K562 (cell line): ENCODE measurements around the gene APOA1. TPM values are rescaled to one million over a fixed set of nuclear protein-coding genes. Genes with fewer than 3 reads are reported as not detected.

Source experiments
- ATAC-seq: fragments of 200-7000 bp; cut with Tn5 transposase; 3 replicates; pipeline ENCODE4 v1.9.1; 2020; ENCODE audit warnings: moderate library complexity
- BruUV-seq: library from RNA; stranded (reverse); fragments of 400-500 nt; replicated peaks from 2 replicates; lab custom pipeline; 2021; lab: Mats Ljungman, UMichigan
- CTCF ChIA-PET: fragments of 300-600 bp; formaldehyde crosslinking; extraction: SDS; loops from one replicate; lab custom pipeline; 2021; ENCODE audit warnings: low intra/inter-chr PET ratio; lab: Yijun Ruan, JAX
- POLR2A ChIA-PET: fragments of 300-600, 350-650 bp; sonication (Branson Sonifier 250); formaldehyde crosslinking; extraction: SDS; loops from one replicate; lab custom pipeline; 2021; ENCODE audit warnings: antibody characterized with exemption, inconsistent platforms; lab: Yijun Ruan, JAX
- DNase-seq, 4 experiments: peaks; one replicate each; pipeline versions ENCODE4 v3.0.0 to v3.0.0-alpha.2; 2011 to 2018; ENCODE audit warnings: low spot score in 3 of 4, mixed read lengths in 3 of 4; ENCODE audit errors: extremely low read depth in 1 of 4
- FAIRE-seq: peaks from 2 replicates; lab custom pipeline; 2011; peaks lifted over from hg19 to GRCh38; lab: Jason Lieb, UNC
- H2AFZ ChIP-seq: 2 replicates; pipeline ENCODE4 v1.6.0; 2011; ENCODE audit warnings: low read depth, low read length, control low read depth, inconsistent platforms
- H3K27ac ChIP-seq: fragments of 200-600 bp; 3 replicates; pipeline ENCODE4 v1.8.0; 2011; ENCODE audit warnings: low read depth, mild to moderate bottlenecking, control low read depth, inconsistent platforms, low read length, moderate library complexity, mixed read lengths; ENCODE audit errors: extremely low read depth
- H3K27me3 ChIP-seq, 2 experiments: fragments of 300-600 bp in 1 of 2; 2 replicates in 1 of 2; 3 replicates in 1 of 2; pipeline versions ENCODE4 v1.6.0 to v1.8.0; 2011; ENCODE audit warnings: inconsistent platforms in 2 of 2, low read length in 2 of 2, mild to moderate bottlenecking in 1 of 2, mixed read lengths in 1 of 2, moderate library complexity in 1 of 2; ENCODE audit not compliant: control insufficient read depth in 2 of 2, insufficient read depth in 2 of 2
- H3K36me3 ChIP-seq: fragments of 300-600 bp; 3 replicates; pipeline ENCODE4 v1.8.0; 2011; ENCODE audit warnings: mild to moderate bottlenecking, low read length, inconsistent platforms; ENCODE audit not compliant: control insufficient read depth, insufficient read depth
- H3K4me1 ChIP-seq, 2 experiments: fragments of 200-600 bp in 1 of 2; replicated peaks in 1 of 2; 2 replicates in 1 of 2; 3 replicates in 1 of 2; pipeline versions ENCODE4 v1.5.1 to v1.8.0; 2011; ENCODE audit warnings: inconsistent platforms in 2 of 2, low read length in 2 of 2, mild to moderate bottlenecking in 1 of 2, mixed read lengths in 1 of 2, moderate library complexity in 1 of 2; ENCODE audit not compliant: control insufficient read depth in 2 of 2, insufficient read depth in 2 of 2
- H3K4me2 ChIP-seq: 2 replicates; pipeline ENCODE4 v1.6.1; 2011; ENCODE audit warnings: low read length, control low read depth, inconsistent platforms, mixed read lengths; ENCODE audit not compliant: insufficient read depth
- H3K4me3 ChIP-seq: fragments of 200-600 bp; sonication (generic), shearing (Covaris generic); 2 replicates; pipeline ENCODE4 v1.5.1; 2016; ENCODE audit warnings: control low read depth, inconsistent platforms
- H3K79me2 ChIP-seq: fragments of 200-600 bp; 3 replicates; pipeline ENCODE4 v1.8.0; 2011; ENCODE audit warnings: low read length, inconsistent platforms; ENCODE audit not compliant: control insufficient read depth, insufficient read depth
- H3K9ac ChIP-seq, 2 experiments: 2 replicates each; pipeline versions ENCODE4 v1.6.0 to v1.6.1; 2011; ENCODE audit warnings: low read depth in 2 of 2, low read length in 2 of 2, control low read depth in 1 of 2, inconsistent platforms in 1 of 2, mild to moderate bottlenecking in 1 of 2, mixed read lengths in 1 of 2; ENCODE audit not compliant: insufficient read depth in 1 of 2
- H3K9me1 ChIP-seq: one replicate; pipeline ENCODE4 v1.6.0; 2011; ENCODE audit warnings: inconsistent platforms, mild to moderate bottlenecking, low read length, moderate library complexity; ENCODE audit not compliant: control insufficient read depth, insufficient read depth
- H3K9me3 ChIP-seq: replicated peaks from 2 replicates; pipeline ENCODE4 v1.5.1; 2011; ENCODE audit warnings: low read depth, low read length, inconsistent platforms; ENCODE audit not compliant: control insufficient read depth, insufficient read depth
- H4K20me1 ChIP-seq: replicated peaks from 2 replicates; pipeline ENCODE4 v1.6.1; 2011; ENCODE audit warnings: low read length, inconsistent platforms, mixed read lengths; ENCODE audit not compliant: control insufficient read depth, insufficient read depth
- JUND ChIP-seq, 2 experiments: IDR thresholded peaks; 2 replicates in 1 of 2; 3 replicates in 1 of 2; pipeline ENCODE4 v1.6.1; 2011; ENCODE audit warnings: borderline replicate concordance in 2 of 2, low read depth in 2 of 2, low read length in 2 of 2, improper control_type of control experiment in 1 of 2, missing biosample characterization in 1 of 2, missing genetic modification characterization in 1 of 2, missing genetic modification reagents in 1 of 2
- KLF6 ChIP-seq: fragments of 250-450 bp; sonication (Bioruptor Pico); IDR thresholded peaks from 2 replicates; pipeline ENCODE4 v1.4.0; 2020; ENCODE audit warnings: mild to moderate bottlenecking, moderate library complexity, borderline replicate concordance
- NR2C2 ChIP-seq, 2 experiments: fragments of 200-800 bp in 1 of 2; sonication (Bioruptor generic) in 1 of 2; sonication (generic) in 1 of 2; formaldehyde crosslinking in 1 of 2; IDR thresholded peaks; 2 replicates each; pipeline versions ENCODE4 v1.6.1 to v1.8.0; 2016 to 2022; ENCODE audit warnings: mild to moderate bottlenecking in 1 of 2, missing compliant biosample characterization in 1 of 2, missing genetic modification characterization in 1 of 2, missing genetic modification reagents in 1 of 2
- ZSCAN29 ChIP-seq: fragments of 450-650 bp; IDR thresholded peaks from 2 replicates; pipeline ENCODE4 v1.6.1; 2017
- WGBS: fragments of 100-300 bp; shearing (Covaris generic); methylation state at CpG from one replicate; pipeline ENCODE4 v1.1.6; 2016; ENCODE audit warnings: low coverage, mixed read lengths; ENCODE audit not compliant: insufficient coverage; ENCODE audit errors: missing lambda C conversion rate; 5-methylcytosine and 5-hydroxymethylcytosine counted together
- in situ Hi-C: fragments of 300-500 bp; cut with MboI; formaldehyde crosslinking; loops from 4 replicates; pipeline ENCODE4 v1.15.0; 2018; ENCODE audit warnings: inconsistent platforms, mixed read lengths
- intact Hi-C: fragments of 100-400 bp; cut with micrococcal nuclease; formaldehyde crosslinking; loops from 2 replicates; pipeline ENCODE4 v1.14.2; 2022
- polyA plus RNA-seq, 8 experiments: library from polyadenylated mRNA; depleted of rRNA in 4 of 8; stranded (reverse) in 5 of 8; unstranded in 3 of 8; fragments of >200 nt; fragmentation: Nextera tagmentation in 2 of 8; fragmentation: Illumina TruSeq in 1 of 8; extraction: Ambion mirVana in 2 of 8; extraction: Trizol in 1 of 8; gene quantifications; 2 replicates each; pipeline versions ENCODE4 v1.2.1 to v1.2.3, GENCODE V29; 2011 to 2014; ENCODE audit warnings: inconsistent platforms in 1 of 8, missing spikeins in 1 of 8
- total RNA-seq, 7 experiments: library from RNA; depleted of rRNA in 6 of 7; stranded (reverse); fragments of >200 nt in 6 of 7; fragmentation: Illumina TruSeq in 2 of 7; extraction: Trizol in 2 of 7; gene quantifications; 2 replicates each; pipeline versions ENCODE4 v1.2.1 to v1.2.3, GENCODE V29; 2011 to 2021; ENCODE audit warnings: low replicate concordance in 1 of 7

The APOA1 gene
- total and polyA plus RNA-seq, 9 of the 15 experiments (the other 6 are each of a cell fraction or from before 2014, with no cell fraction given), result 1.8 TPM; not detected in 8

GRCh38 chr11:116808262-116809175, 28.9 kb downstream of the APOA1 start:
- Histone ChIP-seq H3K27me3 (peaks cover 4 to 14% of the 10 kb centered on the region in 2 experiments; a peak in 4 of 5 replicates), H3K27ac (no peak overlapping the region), H3K79me2 (no peaks in the 10 kb centered on the region), H3K9me3 (no peaks in the 10 kb centered on the region), H3K4me2 (no peak overlapping the region; the same call in 1 of the 2 replicates), H3K4me1 (peaks cover 0 to under 1% of the 10 kb centered on the region in 2 experiments; a peak in 2 of 5 replicates), H2AFZ (no peak overlapping the region), H3K4me3 (no peak overlapping the region), H3K9me1 (no peaks in the 10 kb centered on the region), H3K36me3 (no peaks in the 10 kb centered on the region), H3K9ac (no peak overlapping the region), H4K20me1 (no peaks in the 10 kb centered on the region; the same call in 1 of the 2 replicates)
- intact Hi-C loops, result no loop called here
- FAIRE-seq, result no peak
- ChIA-PET POLR2A (no interaction called here), CTCF (no interaction called here)
- WGBS, result 5% methylated on average over 14 of the region's 14 CpGs
- in situ Hi-C loops, result no loop called here
- DNase-seq, result no peak
- no peak for TF ChIP-seq KLF6 (CRISPR knock-in tag)
- TF ChIP-seq JUND (IDR thresholded peaks at IDR 0.05; ENCODE audit: borderline replicate concordance, low read depth, low read length), result no peak
- no peak for TF ChIP-seq JUND (tag; IDR thresholded peaks at IDR 0.05; ENCODE audit: borderline replicate concordance, low read depth, low read length)
- no peak for TF ChIP-seq NR2C2 (CRISPR knock-in tag; IDR thresholded peaks at IDR 0.05)
- no peak for TF ChIP-seq NR2C2 (tag; IDR thresholded peaks at IDR 0.05)
- TF ChIP-seq ZSCAN29, result no peak
- no peak; the same call in 2 of the 3 replicates for ATAC-seq
- BruUV-seq, result no TSS peak
